GM19023 (cell line): ENCODE data around the gene SYT17.
"Not testable (repeated sequence)": the region's sequence is repeated elsewhere in the genome, so short reads cannot be mapped to it uniquely, and the experiment has no call there.

Experiments used
- ATAC-seq: cut with Tn5 transposase; IDR thresholded peaks from one replicate; pipeline ENCODE4 v1.9.1; 2021; ENCODE audit warnings: mild to moderate bottlenecking, moderate library complexity; ENCODE audit not compliant: unreplicated experiment

SYT17 gene

GRCh38 chr16:19173059-19173458, 5.0 kb downstream of the SYT17 start:
- ATAC-seq, result no peak

- ATAC-seq, result no peak
Measured at GRCh38 chr16:19173649-19174383, 5.8 kb downstream of the SYT17 start.

- no peak for ATAC-seq
Measured at GRCh38 chr16:19174478-19174877, 6.4 kb downstream of the SYT17 start.

GRCh38 chr16:19175492-19176262, 7.6 kb downstream of the SYT17 start:
- ATAC-seq, result no peak

GRCh38 chr16:19177111-19177739, 9.2 kb downstream of the SYT17 start:
- ATAC-seq, result no peak

GRCh38 chr16:19179546-19180490, 11.8 kb downstream of the SYT17 start:
- no peak for ATAC-seq

GRCh38 chr16:19180741-19181140, 12.7 kb downstream of the SYT17 start:
- ATAC-seq, result no peak

- ATAC-seq, result no peak
Measured at GRCh38 chr16:19182481-19182880, 14.4 kb downstream of the SYT17 start.

GRCh38 chr16:19183187-19183586, 15.1 kb downstream of the SYT17 start:
- ATAC-seq, result no peak

- no peak for ATAC-seq
Measured at GRCh38 chr16:19184823-19185509, 16.9 kb downstream of the SYT17 start.

GRCh38 chr16:19185510-19185851, 17.4 kb downstream of the SYT17 start:
- ATAC-seq, result no peak

GRCh38 chr16:19186408-19186807, 18.4 kb downstream of the SYT17 start:
- ATAC-seq, result no peak

- not testable (repeated sequence) for ATAC-seq
Measured at GRCh38 chr16:19187961-19188360, 19.9 kb downstream of the SYT17 start.

GRCh38 chr16:19188406-19188805, 20.4 kb downstream of the SYT17 start:
- no peak for ATAC-seq

- no peak for ATAC-seq
Measured at GRCh38 chr16:19192865-19193264, 24.8 kb downstream of the SYT17 start.

- no peak for ATAC-seq
Measured at GRCh38 chr16:19196871-19197270, 28.8 kb downstream of the SYT17 start.

- ATAC-seq, result no peak
Measured at GRCh38 chr16:19203374-19203966, 35.4 kb downstream of the SYT17 start.

- no peak for ATAC-seq
Measured at GRCh38 chr16:19210280-19210924, 42.4 kb downstream of the SYT17 start.

GRCh38 chr16:19210968-19211367, 42.9 kb downstream of the SYT17 start:
- no peak for ATAC-seq
